Measurements from ENCODE around the gene MED26. TPM values are rescaled to one million over a fixed set of nuclear protein-coding genes. Genes with fewer than 3 reads are reported as not detected.
A peak's percentile ranks its signal among the peaks of the same experiment; 100 is the strongest.
"Not testable (repeated sequence)": the region's sequence is repeated elsewhere in the genome, so short reads cannot be mapped to it uniquely, and the experiment has no call there.

Gene MED26, protein sequence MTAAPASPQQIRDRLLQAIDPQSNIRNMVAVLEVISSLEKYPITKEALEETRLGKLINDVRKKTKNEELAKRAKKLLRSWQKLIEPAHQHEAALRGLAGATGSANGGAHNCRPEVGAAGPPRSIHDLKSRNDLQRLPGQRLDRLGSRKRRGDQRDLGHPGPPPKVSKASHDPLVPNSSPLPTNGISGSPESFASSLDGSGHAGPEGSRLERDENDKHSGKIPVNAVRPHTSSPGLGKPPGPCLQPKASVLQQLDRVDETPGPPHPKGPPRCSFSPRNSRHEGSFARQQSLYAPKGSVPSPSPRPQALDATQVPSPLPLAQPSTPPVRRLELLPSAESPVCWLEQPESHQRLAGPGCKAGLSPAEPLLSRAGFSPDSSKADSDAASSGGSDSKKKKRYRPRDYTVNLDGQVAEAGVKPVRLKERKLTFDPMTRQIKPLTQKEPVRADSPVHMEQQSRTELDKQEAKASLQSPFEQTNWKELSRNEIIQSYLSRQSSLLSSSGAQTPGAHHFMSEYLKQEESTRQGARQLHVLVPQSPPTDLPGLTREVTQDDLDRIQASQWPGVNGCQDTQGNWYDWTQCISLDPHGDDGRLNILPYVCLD
- total RNA-seq (2014; rRNA removed; shearing (Covaris generic)) = 4.2 and 4.8 TPM in 2 replicates

DNA sequence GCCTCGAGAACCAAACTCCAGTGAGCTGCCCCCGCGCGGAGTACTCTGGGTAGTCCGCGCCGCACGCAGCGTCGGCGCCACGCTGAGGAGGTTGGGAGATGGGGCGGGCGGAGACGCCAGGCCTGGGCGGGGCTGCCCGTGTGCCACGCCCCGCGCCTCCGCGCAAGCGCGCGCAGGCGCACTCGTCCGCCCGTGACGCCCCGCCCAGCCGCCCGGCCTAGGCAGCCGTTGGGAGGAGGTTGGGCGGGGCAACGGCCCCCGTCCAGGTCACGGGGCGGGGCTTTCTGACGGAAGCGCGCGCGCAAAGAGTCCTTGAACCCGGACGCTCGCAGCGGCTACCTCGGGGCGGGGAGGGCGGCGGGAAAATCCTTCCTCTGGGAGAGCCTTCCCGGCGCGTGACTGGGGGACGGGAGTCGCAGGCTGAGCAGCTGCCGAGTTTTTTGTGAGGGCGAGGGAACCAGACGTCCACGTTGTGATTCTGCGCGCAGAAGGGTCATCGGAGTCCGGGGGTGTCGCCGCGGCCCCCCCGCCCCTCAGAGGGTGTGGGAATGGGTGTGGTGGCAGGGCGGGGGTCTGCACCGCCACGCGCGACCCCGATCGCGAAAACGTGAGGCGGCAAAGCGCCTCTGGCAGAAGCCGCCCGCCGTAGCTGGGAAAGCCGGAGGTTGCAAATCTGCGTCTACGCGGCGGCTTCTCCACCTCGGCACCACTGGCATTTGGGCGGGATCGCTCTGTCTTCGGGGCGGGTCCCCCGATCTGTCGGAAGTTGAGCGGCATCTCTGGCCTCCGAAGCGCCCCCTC lies at the start of gene MED26:
Gene MED26, minus strand, starts transcription at position 22 of the 801 bp plus-strand sequence. CDS start 261 bp downstream, outside the sequence.
- peak; percentile 92 for DNase-seq (ENCODE audit: low spot score)

- no peak for DNase-seq (ENCODE audit: low spot score)
Observed at GRCh38 chr19:16677055-16677454, 49.1 kb upstream of the MED26 start.

- DNase-seq (ENCODE audit: low spot score) = no peak
Observed at GRCh38 chr19:16676101-16676798, 48.2 kb upstream of the MED26 start.

DNA sequence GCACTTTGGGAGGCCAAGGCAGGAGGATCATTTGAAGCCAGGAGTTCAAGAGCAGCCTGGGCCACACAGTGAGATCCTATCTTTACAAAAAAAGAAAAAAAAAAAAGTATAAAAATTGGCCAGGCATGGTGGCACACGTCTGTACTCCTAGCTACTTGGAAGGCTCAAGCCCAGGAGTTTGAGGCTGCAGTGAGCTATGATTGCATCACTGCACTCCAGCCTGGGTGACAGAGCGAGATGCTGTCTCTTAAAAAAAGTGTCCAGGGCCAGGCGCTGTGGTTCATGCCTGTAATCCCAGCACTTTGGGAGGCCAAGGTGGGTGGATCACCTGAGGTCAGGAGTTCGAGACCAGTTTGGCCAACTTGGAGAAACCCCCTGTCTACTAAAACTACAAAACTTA lies 45.8 kb upstream of the MED26 start:
- not testable (repeated sequence) for DNase-seq (ENCODE audit: low spot score)

DNA sequence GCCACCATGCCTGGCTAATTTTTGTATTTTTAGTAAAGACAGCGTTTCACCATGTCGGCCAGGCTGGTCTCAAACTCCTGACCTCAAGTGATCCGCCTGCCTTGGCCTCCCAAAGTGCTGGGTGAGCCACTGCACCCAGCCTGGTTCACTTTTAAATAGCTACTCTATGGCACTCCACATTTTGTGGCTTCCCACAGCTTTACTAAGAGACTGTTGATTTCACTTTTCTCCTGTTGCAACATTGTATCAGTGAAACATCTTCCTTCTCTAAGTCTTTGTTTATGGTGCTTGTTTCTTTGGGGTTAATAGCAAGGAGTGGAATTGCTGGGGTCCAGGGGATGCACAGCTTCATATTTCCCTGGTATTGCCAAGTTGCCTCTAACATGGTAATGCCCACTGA lies 45.2 kb upstream of the MED26 start:
- no peak for DNase-seq (ENCODE audit: low spot score)

DNA sequence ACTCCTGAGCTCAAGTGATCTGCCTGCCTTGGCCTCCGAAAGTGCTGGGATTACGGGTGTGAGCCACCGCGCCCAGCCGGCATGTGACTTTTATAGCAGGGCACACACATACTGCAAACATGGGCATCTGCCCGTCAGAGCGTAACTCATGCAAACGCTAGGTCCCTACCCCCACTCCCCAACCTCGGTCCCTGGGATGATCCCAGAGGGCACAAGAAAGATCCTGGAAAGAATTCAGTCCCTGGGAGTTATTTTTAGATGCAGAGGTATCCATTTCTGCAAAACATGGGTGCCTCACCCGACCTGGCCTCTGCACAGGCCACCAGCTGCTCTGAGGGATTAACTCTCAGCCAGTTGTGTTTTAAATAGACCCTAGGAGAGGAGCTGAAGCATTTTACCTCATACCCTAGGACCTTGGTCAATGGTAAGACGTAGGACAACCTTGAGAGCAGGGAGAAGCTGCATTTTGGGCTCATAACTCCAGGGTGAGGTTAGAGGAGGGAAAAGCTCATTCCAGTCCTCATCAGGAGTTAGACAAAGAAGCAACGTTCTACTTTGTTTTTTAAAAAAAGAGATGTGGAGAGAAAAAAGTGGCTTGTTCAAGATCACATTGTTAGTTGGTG lies 43.8 kb upstream of the MED26 start:
- no peak for DNase-seq (ENCODE audit: low spot score)

DNA sequence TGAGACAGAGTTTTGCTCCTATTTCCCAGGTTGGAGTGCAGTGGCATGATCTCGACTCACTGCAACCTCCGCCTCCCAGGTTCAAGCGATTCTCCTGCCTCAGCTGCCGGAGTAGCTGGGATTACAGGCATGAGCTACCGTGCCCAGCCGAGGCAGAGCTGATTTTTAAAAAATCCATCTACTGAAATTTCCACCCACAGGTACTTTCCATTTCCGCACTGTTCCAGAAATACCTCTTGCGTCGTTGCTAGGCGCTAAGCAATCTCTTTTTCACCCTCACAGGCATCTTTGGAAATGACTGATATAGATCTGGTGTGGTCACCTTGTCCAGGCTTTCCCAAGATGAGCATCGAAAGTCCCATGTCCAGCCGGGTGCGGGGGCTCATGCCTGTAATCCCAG lies 42.3 kb upstream of the MED26 start:
- DNase-seq (ENCODE audit: low spot score) = no peak

GRCh38 chr19:16668702-16669101 lies 40.7 kb upstream of the MED26 start:
- DNase-seq (ENCODE audit: low spot score) = not testable (repeated sequence)

DNA sequence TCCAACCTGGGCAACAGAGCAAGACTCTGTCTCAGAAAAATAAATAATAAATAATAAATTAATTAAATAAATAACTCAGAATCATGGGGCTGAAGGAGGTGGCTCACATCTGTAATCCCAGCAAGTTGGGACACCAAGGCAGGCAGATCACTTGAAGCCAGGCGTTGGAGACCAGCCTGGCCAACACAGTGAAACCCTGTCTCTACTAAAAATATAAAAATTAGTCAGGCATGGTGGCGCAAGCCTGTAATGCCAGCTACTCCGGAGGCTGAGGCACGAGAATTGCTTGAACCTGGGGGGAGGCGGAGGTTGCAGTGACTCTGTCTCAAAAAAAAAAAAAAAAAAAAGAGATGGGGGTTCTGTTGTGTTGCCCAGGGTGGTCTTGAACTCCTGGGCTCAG lies 40.2 kb upstream of the MED26 start:
- DNase-seq (ENCODE audit: low spot score) = no peak

DNA sequence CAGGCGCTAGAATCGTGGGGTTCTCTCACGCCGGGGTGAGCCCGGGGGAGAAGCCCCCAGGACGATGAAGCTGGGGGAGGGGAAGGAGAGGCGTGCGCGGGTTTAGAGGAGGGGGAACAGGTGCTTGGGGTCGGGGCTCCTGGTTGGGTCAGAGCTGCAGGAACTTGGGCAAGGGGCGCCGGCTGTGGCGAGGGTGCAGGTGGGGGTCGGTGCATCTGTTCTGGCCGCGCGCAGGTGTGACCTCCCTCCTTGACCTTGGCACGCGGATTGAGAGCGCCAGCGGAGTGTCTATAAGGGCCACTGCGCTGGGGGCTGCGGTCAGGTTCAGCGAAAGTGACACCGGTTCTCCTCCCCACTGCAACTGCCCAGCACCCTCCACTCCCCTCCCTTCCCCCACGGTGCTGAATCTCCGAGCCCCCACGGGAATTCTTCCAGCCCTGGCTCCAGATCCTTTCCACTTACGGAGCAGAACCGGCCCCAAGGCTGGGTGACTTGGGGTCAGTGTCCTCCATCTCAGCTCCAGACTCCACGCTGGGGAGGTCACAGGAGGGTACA lies 33.6 kb upstream of the MED26 start:
- no peak for DNase-seq (ENCODE audit: low spot score)

DNA sequence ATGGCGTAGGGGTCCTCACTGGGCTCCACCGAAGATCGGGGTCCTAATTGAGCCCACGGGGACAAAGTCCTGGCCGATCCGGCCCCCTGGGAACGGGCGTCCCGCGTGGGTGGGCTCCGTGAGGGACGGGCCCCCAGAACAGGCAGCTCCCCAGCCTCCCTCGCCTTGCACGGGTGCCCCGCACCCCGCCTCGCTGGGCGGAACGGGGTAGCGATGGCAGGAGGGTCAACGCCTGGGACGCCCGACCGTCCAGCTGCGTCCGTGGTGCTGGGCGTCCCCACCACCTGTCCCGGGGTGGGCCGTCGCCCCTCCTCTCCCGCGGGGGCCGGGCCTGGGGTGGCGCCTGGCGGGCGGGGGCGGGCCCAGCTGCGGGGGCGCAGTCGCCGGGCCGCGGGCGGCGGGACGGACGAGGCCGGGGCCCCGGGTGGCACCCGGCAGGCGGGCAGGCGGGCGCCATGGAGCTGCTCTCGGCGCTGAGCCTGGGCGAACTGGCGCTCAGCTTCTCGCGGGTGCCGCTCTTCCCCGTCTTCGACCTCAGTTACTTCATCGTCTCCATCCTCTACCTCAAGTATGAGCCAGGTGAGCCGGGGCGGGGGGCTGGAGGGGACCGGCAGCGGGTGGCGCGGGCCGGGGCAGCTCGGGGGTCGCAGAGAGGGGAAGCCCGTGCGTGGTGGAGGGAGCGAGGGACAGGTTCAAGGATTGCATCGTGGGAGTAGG lies 32.9 kb upstream of the MED26 start, which contains the start of gene TMEM38A:
Gene TMEM38A, plus strand, starts transcription at position 377 of the 717 bp plus-strand sequence. Its CDS starts 79 bp downstream, at position 456.
- peak; percentile 33 for DNase-seq (ENCODE audit: low spot score)

- DNase-seq (ENCODE audit: low spot score) = peak; percentile 99
Observed at GRCh38 chr19:16659832-16660708, 32.1 kb upstream of the MED26 start, which contains the start of gene SMIM7. Gene SMIM7 (minus strand): TSS chr19:16660144. CDS start chr19:16660110, 34 bp downstream.

DNA sequence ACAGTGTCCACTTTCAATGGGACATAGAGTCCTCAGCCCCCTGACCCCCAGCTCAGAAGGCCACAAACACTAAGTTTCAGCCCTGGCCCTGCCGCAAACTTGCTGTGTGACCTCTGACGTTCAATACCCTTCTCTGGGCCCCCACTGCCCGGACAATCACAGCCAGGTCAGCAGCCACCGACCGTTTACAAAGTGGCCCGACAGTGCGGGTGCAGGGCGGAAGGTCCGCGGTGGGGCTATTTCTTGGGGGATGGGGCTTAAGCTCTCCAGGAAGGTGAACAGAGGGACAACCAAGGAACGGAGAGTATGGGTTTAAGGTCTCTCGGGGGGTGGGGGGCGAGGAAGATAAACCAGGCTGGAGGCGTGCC lies 31.4 kb upstream of the MED26 start:
- DNase-seq (ENCODE audit: low spot score) = no peak

- DNase-seq (ENCODE audit: low spot score) = no peak
Observed at GRCh38 chr19:16657384-16657783, 29.4 kb upstream of the MED26 start.

- DNase-seq (ENCODE audit: low spot score) = no peak
Observed at GRCh38 chr19:16655727-16656126, 27.7 kb upstream of the MED26 start.

- DNase-seq (ENCODE audit: low spot score) = no peak
Observed at GRCh38 chr19:16654627-16655026, 26.6 kb upstream of the MED26 start.

- no peak for DNase-seq (ENCODE audit: low spot score)
Observed at GRCh38 chr19:16654140-16654539, 26.1 kb upstream of the MED26 start.

DNA sequence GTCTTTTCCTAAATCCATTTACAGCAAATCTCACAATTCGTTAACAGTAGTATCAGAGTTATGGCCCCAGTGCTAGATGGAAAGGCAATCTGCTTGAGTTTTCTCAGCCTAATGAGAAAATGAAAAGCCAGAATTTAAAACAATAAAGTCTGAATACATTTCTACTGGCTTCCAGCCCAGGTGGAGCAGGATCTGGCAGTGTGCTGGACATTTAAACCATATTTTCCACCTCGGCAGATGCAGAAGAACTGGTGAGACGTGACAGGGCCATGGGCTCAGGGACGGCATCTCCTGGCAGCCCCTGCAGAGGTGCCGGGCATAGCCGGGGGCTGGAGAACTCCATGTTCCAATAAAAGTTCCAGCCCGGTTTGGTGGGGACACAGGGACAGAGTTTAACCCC lies 24.9 kb upstream of the MED26 start:
- no peak for DNase-seq (ENCODE audit: low spot score)
